Stimulated activated naive CD8-positive, alpha-beta T cell treated with anti-CD3 and anti-CD28 coated beads, Interleukin-15, amount 100 ng/mL, for 72 hours (primary cell): Measurements from ENCODE around the gene EEFSEC.

ENCODE experiments used
- ATAC-seq: fragments of 150-1000 bp; cut with Tn5 transposase; 2 replicates; pipeline ENCODE4 v1.10.0; 2021; ENCODE audit warnings: mild to moderate bottlenecking, moderate library complexity
- DNase-seq, 2 donors: peaks; one replicate each; pipeline ENCODE4 v3.0.0; 2021 to 2022
- H3K27ac Mint-ChIP-seq, 2 donors: one replicate each; pipeline ENCODE4 v1.8.0; 2022; ENCODE audit warnings: mild to moderate bottlenecking in 2 of 2, mixed read lengths in 2 of 2, moderate library complexity in 2 of 2
- H3K27me3 Mint-ChIP-seq: one replicate; pipeline ENCODE4 v1.8.0; 2022; ENCODE audit warnings: mixed read lengths
- H3K4me1 Mint-ChIP-seq: one replicate; pipeline ENCODE4 v1.8.0; 2022; ENCODE audit warnings: mild to moderate bottlenecking, mixed read lengths
- H3K4me3 Mint-ChIP-seq, 2 donors: one replicate each; pipeline ENCODE4 v1.8.0; 2022; ENCODE audit warnings: mild to moderate bottlenecking in 2 of 2, mixed read lengths in 2 of 2, moderate library complexity in 1 of 2
- H3K9me3 Mint-ChIP-seq, 2 donors: one replicate each; pipeline ENCODE4 v1.8.0; 2022; ENCODE audit warnings: mixed read lengths in 2 of 2

The EEFSEC gene

GRCh38 chr3:128445357-128445756 is 292.1 kb downstream of the EEFSEC start:
- peaks cover 9% of the 10 kb centered on the region for H3K27me3 Mint-ChIP-seq
- DNase-seq, result no peak
- H3K4me3 Mint-ChIP-seq, result no peak overlapping the region
- H3K4me1 Mint-ChIP-seq, result peaks cover 23% of the 10 kb centered on the region
- peaks cover 33 to 49% of the 10 kb centered on the region in 2 donors for H3K9me3 Mint-ChIP-seq
- H3K27ac Mint-ChIP-seq, result no peak overlapping the region
- no peak for ATAC-seq

DNA sequence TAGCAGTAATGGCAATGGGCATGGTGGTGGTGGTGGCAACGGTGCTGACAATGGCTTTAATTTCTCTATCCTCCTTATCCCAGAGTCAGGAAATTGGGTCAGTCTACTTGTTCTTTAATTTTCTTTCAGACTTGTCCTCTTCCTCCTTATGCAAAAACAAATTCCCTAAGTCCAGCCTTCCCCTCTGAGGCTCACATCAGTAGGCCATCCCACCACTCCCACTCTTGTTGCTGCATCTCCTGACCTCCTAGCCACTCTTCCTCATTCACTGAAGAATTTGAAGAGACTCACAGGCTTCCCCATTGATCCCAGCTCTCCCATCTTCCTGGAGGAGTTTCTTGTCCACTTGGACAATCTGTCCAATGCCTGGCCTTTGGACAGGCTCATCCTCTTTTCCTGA is 293.5 kb downstream of the EEFSEC start:
- H3K4me3 Mint-ChIP-seq, result peak overlapping the region in 1 of 2 donors; percentile 72
- H3K4me1 Mint-ChIP-seq, result peaks cover 23% of the 10 kb centered on the region
- no peaks in the 10 kb centered on the region for H3K27me3 Mint-ChIP-seq
- peak overlapping the region; percentile 73 to 97 for H3K27ac Mint-ChIP-seq
- H3K9me3 Mint-ChIP-seq, result peaks cover 42 to 59% of the 10 kb centered on the region in 2 donors
- no peak for ATAC-seq
- no peak for DNase-seq

- peak overlapping the region; percentile 57 to 72 for H3K4me3 Mint-ChIP-seq
- peak overlapping the region; percentile 69 to 97 for H3K27ac Mint-ChIP-seq
- peaks cover 42 to 59% of the 10 kb centered on the region in 2 donors for H3K9me3 Mint-ChIP-seq
- ATAC-seq, result peak; percentile 92
- peak; percentile 75 to 90 for DNase-seq
- H3K27me3 Mint-ChIP-seq, result no peaks in the 10 kb centered on the region
- H3K4me1 Mint-ChIP-seq, result peaks cover 23% of the 10 kb centered on the region
Measured at GRCh38 chr3:128447561-128448013, 294.3 kb downstream of the EEFSEC start.

- Mint-ChIP-seq H3K4me1 (peaks cover 23% of the 10 kb centered on the region), H3K9me3 (peaks cover 42 to 59% of the 10 kb centered on the region in 2 donors), H3K27me3 (no peaks in the 10 kb centered on the region), H3K4me3 (peak overlapping the region; percentile 59 to 63), H3K27ac (peak overlapping the region; percentile 86 to 92)
- DNase-seq (peak in 1 of 2 donors; percentile 33), ATAC-seq (peak; percentile 43)
Measured at GRCh38 chr3:128448491-128448890, 295.2 kb downstream of the EEFSEC start.

DNA sequence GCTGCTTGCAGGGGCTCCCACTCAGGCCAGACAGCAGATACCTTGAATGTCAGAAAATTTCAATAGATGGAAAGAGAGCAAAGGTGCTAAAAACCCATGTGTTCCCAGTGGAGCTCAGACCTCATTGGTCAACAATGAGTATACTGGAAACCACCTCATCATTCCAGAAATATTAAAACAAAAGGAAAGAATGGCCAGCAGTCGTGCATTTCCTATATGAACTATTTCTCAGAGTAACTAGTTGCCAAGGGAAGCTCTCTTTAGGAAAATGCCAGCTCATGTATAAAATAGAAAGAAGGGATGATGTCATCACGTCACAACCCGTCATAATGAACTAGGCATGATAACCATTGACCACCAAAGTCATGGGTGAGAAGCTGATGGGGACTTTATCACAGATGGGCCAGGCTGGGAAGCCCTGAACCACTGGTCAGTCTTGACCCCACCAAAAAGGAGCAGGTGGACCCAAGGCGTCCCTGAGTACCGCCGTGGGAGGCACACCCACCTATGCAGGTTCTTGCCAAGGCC is 295.9 kb downstream of the EEFSEC start:
- DNase-seq, result no peak
- Mint-ChIP-seq H3K27ac (peak overlapping the region; percentile 10 to 86), H3K9me3 (peaks cover 42 to 59% of the 10 kb centered on the region in 2 donors), H3K27me3 (peaks cover 6% of the 10 kb centered on the region), H3K4me1 (peaks cover 29% of the 10 kb centered on the region), H3K4me3 (no peak overlapping the region)
- no peak for ATAC-seq

DNA sequence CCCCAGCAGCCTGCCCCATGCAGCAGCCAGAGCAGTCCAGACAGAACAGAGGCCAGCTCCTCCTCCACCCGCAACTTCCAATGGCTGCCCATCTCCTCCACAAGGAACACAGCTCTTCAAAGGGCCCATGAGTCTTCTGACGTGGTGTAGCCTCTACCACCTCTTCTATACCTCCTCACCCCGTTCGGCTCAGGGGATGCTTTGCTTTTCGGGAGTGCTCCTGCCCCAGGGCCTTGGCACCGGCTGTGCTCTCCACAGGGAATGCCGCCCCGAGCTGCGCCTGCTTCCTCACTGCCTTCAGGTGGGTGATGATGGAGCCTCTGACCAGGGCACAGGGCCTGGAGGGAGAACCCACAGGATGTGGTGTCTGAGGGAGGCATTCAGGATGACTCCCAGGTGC is 298.8 kb downstream of the EEFSEC start:
- peaks cover 32% of the 10 kb centered on the region for H3K27me3 Mint-ChIP-seq
- peaks cover 26% of the 10 kb centered on the region for H3K4me1 Mint-ChIP-seq
- ATAC-seq (no peak), DNase-seq (no peak)
- H3K4me3 Mint-ChIP-seq, result no peak overlapping the region
- H3K9me3 Mint-ChIP-seq, result peaks cover 26 to 32% of the 10 kb centered on the region in 2 donors
- H3K27ac Mint-ChIP-seq, result no peak overlapping the region

DNA sequence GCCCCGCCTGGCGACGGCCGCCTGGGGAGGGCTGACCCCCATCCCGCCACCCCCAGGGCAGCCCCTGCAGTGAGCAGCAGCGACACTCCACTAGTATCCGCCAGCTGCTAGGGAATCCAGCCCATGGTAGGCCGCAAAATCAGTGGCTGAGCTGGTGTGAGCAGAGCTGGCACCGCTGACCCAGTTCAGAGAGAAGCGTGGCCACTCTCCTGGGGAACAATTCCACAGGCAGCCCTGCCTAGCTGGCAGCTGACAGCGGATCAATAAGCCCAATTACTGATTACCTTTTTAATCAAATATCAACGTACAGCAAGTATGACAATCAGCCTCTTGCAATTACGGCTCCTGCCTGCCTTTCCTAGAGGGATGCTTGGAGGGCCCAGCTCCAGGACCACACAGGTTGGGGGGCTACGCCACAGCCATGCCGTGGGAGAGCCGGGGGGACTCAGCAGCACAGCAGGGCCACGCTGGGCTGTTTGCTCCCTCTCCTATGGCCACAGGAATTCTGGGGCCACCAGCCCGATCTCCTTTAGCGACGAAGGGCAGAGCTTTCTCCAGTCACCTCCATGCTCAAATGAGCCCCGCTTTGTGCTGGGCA is 299.5 kb downstream of the EEFSEC start:
- Mint-ChIP-seq H3K27me3 (peaks cover 32% of the 10 kb centered on the region), H3K4me3 (no peak overlapping the region), H3K9me3 (peaks cover 22 to 28% of the 10 kb centered on the region in 2 donors), H3K4me1 (peaks cover 19% of the 10 kb centered on the region), H3K27ac (no peak overlapping the region)
- ATAC-seq, result no peak
- DNase-seq, result no peak

DNA sequence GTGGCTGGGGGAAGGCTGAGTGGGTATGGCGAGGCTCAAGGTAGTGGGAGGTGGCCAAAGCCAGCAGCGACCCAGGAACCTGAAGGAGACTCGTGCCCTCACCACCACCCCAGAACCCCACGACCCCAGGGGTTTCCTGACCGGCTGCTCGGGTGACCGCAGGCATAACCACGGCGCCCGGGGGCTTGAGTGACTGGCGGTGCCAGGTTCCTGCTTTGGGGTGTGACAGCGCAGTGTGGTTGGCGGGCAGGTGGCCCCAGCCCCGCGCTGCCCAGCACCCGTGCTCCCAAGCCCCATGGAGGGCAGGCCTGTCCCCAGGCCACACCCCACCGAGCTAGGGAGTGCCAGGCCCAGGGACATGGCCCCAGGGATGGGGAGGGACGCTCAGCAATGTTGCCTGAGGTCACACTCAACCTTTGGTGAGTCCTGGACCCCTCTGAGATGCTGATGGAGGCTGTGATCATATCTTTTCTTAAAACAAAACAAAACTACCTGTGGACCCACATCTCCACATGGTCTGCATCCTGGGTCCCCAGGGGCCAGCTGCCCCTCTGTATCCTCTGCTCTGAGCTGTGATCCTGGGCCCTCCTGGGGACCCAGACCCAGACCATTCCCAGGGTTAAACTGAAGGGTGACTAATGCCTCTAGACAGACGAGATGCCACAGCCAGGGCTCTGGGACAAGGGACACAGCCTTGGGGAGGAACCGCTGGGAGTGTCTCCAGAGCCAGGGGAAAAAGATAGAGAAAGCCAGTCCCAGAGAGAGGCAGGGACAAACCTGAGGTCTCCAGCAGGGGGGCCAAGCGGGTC is 300.4 kb downstream of the EEFSEC start:
- ATAC-seq (no peak), DNase-seq (no peak)
- H3K9me3 Mint-ChIP-seq, result peaks cover 17 to 21% of the 10 kb centered on the region in 2 donors
- H3K4me3 Mint-ChIP-seq, result no peak overlapping the region
- H3K27ac Mint-ChIP-seq, result no peak overlapping the region
- H3K27me3 Mint-ChIP-seq, result peaks cover 32% of the 10 kb centered on the region
- H3K4me1 Mint-ChIP-seq, result peaks cover 11% of the 10 kb centered on the region

DNA sequence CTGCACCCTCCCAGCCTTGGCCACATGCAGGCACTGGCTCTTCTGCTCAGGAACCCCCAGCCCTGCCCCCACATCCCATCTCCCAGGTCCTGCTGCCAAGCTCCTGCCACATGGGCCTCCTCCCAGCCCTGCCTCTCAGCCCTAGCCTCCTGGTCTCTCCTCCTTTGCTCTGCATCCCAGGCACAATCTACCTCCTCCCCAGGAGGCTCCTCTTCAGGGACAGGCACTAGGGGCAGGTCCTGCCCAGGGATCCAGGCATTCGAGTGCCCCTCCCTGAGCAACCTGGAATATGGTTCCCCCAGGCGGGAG is 301.0 kb downstream of the EEFSEC start:
- H3K4me1 Mint-ChIP-seq, result peaks cover 8% of the 10 kb centered on the region
- no peak overlapping the region for H3K4me3 Mint-ChIP-seq
- no peak for DNase-seq
- H3K9me3 Mint-ChIP-seq, result peaks cover 14 to 17% of the 10 kb centered on the region in 2 donors
- ATAC-seq, result no peak
- no peak overlapping the region for H3K27ac Mint-ChIP-seq
- H3K27me3 Mint-ChIP-seq, result peaks cover 32% of the 10 kb centered on the region

DNA sequence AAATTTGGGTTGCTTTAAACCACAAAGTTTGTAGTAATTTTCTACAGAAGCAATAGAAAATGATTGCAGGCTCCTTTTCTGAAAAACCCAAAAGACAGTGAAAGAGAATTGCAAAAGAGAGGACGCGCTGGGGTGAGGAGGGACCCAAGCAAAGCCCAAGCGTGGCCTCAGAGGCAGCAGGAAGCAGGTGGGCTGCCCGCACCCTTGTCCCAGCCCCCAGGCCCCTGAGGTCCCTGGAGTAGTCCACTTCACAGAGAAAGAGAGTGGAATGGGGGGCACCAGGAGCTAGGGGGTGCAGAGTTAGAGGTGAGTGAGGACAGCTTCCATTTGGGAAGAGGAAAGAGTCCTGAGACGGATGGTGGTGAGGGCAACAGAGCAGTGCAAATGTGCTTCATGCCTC is 301.8 kb downstream of the EEFSEC start:
- DNase-seq (no peak), ATAC-seq (no peak)
- H3K9me3 Mint-ChIP-seq, result peaks cover 11 to 12% of the 10 kb centered on the region in 2 donors
- H3K4me1 Mint-ChIP-seq, result peaks cover 8% of the 10 kb centered on the region
- peaks cover 32% of the 10 kb centered on the region for H3K27me3 Mint-ChIP-seq
- no peak overlapping the region for H3K27ac Mint-ChIP-seq
- H3K4me3 Mint-ChIP-seq, result no peak overlapping the region

DNA sequence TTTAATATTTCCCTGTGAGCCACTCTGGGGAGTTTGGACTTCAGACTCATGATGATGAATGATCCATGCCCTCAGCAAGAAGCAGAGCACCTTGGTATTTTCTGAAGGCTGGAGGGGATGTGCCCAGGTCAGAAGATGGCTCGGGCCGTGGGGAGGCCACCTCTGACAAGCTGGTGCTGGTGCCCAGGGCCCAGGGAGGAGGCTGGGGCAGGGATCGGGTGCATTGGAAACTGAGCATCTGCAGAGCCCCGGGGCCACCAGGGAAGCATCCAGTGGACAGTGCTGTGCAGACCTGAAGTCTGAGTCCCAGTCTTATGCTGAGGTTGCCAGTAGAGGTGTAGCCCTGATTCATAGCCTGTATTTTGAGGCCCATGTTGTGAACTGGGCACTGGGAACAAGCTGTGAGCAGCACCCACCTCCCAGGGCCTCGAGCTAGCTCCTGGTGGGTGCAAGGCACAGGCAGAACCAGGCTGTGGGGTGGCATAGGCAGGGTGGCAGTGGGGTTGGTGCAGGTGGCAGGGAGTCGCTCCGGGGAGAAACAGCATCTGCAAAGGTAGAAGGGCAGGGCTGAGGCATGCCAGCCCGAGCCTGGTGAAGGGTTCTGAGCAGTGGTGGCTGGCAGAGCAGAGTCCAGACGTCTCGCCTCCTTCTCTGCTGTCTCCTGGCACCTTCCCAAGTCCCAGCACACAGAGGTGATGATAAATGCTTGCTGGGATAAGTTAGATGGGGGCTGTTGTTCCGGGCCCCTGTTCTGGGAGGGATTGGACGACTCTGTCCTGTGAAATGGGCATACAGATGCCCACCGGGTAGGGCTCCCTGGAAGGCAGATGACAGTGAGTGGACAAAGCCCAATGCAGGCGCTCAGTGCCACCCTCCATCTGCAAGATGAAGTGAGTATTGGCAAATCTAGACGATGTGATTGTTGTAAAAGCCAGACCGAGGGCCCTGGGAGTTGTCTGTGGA is 302.8 kb downstream of the EEFSEC start:
- Mint-ChIP-seq H3K9me3 (peaks cover 1 to 3% of the 10 kb centered on the region in 2 donors), H3K27ac (peak overlapping the region in 1 of 2 donors; percentile 68), H3K27me3 (peaks cover 32% of the 10 kb centered on the region), H3K4me1 (peaks cover 8% of the 10 kb centered on the region), H3K4me3 (no peak overlapping the region)
- DNase-seq, result no peak
- ATAC-seq, result no peak

- Mint-ChIP-seq H3K27me3 (peaks cover 32% of the 10 kb centered on the region), H3K27ac (peak overlapping the region in 1 of 2 donors; percentile 81), H3K4me3 (no peak overlapping the region), H3K4me1 (peaks cover 8% of the 10 kb centered on the region), H3K9me3 (no peaks in the 10 kb centered on the region)
- no peak for ATAC-seq
- no peak for DNase-seq
Measured at GRCh38 chr3:128456776-128457715, 303.8 kb downstream of the EEFSEC start.

DNA sequence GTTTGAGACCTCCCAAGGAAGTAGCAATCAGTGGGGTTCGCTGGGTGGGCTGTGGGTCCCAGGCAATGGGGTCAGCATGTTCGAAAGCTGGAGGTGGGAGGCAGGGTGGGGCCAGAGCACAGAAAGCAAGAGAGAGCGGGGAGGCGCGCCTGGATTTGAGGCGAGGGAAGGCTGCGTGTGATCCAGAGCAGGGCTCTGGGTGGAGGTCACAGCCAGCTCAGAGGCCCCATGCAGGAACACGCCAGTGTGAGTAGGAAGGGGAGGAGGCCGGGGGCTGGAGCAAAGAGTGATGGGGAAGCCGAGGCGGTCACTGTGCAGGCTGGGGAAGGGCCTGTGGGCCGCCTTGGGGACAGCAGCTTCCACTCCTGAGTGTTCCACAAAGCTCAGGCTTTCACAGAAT is 304.7 kb downstream of the EEFSEC start:
- H3K27ac Mint-ChIP-seq, result no peak overlapping the region
- ATAC-seq (no peak), DNase-seq (no peak)
- H3K4me1 Mint-ChIP-seq, result peaks cover 8% of the 10 kb centered on the region
- H3K4me3 Mint-ChIP-seq, result no peak overlapping the region
- peaks cover 32% of the 10 kb centered on the region for H3K27me3 Mint-ChIP-seq
- no peaks in the 10 kb centered on the region for H3K9me3 Mint-ChIP-seq
